HG02943 (cell line): ENCODE results near the gene TMEM53.

Source experiments
- ATAC-seq: cut with Tn5 transposase; IDR thresholded peaks from one replicate; pipeline ENCODE4 v1.9.1; 2021; ENCODE audit warnings: mild to moderate bottlenecking, low read depth, moderate library complexity; ENCODE audit not compliant: unreplicated experiment

The TMEM53 gene

GRCh38 chr1:44674113-44675000, at the start of gene TMEM53, which contains the start of gene ARMH1:
Gene TMEM53 (minus strand): TSS chr1:44674481. CDS start chr1:44674391, 90 bp downstream.
Gene ARMH1 (plus strand): TSS chr1:44674714. CDS start chr1:44689698, 14,984 bp downstream.
- ATAC-seq = peak; percentile 84

- ATAC-seq = no peak
These were observed 49.4 kb upstream of the TMEM53 start for GRCh38 chr1:44723496-44724295.

- ATAC-seq = no peak
These were observed 48.8 kb upstream of the TMEM53 start for GRCh38 chr1:44723064-44723463.

GRCh38 chr1:44721485-44722361, 47.4 kb upstream of the TMEM53 start:
- peak; percentile 65 for ATAC-seq

GRCh38 chr1:44720281-44720680, 46.0 kb upstream of the TMEM53 start:
- no peak for ATAC-seq

- no peak for ATAC-seq
These were observed 45.0 kb upstream of the TMEM53 start for GRCh38 chr1:44719318-44719717.

- no peak for ATAC-seq
These were observed 43.8 kb upstream of the TMEM53 start for GRCh38 chr1:44718091-44718490.

GRCh38 chr1:44717653-44718052, 43.4 kb upstream of the TMEM53 start:
- ATAC-seq = no peak

GRCh38 chr1:44717156-44717555, 42.9 kb upstream of the TMEM53 start:
- ATAC-seq = no peak

GRCh38 chr1:44714944-44715571, 40.8 kb upstream of the TMEM53 start:
- ATAC-seq = no peak

- no peak for ATAC-seq
These were observed 40.3 kb upstream of the TMEM53 start for GRCh38 chr1:44714532-44714931.

- no peak for ATAC-seq
These were observed 39.1 kb upstream of the TMEM53 start for GRCh38 chr1:44713321-44713781.

GRCh38 chr1:44707959-44708831, 33.9 kb upstream of the TMEM53 start:
- ATAC-seq = no peak

GRCh38 chr1:44707112-44707881, 33.0 kb upstream of the TMEM53 start:
- no peak for ATAC-seq

GRCh38 chr1:44705938-44706337, 31.7 kb upstream of the TMEM53 start:
- ATAC-seq = no peak

- ATAC-seq = no peak
These were observed 31.2 kb upstream of the TMEM53 start for GRCh38 chr1:44705470-44705869.

- ATAC-seq = no peak
These were observed 26.9 kb upstream of the TMEM53 start for GRCh38 chr1:44701141-44701573.

- no peak for ATAC-seq
These were observed 26.3 kb upstream of the TMEM53 start for GRCh38 chr1:44700573-44700972.
